EH (cell line): Measurements from ENCODE around the gene MAG.
A peak's percentile ranks its signal among the peaks of the same experiment; 100 is the strongest.

ENCODE experiments used
- DNase-seq: peaks from one replicate; pipeline ENCODE4 v3.0.0-alpha.2; 2015; ENCODE audit warnings: low read depth

The MAG gene

GRCh38 chr19:35318679-35319448, 26.9 kb downstream of the MAG start:
- peak; percentile 92 for DNase-seq

DNA sequence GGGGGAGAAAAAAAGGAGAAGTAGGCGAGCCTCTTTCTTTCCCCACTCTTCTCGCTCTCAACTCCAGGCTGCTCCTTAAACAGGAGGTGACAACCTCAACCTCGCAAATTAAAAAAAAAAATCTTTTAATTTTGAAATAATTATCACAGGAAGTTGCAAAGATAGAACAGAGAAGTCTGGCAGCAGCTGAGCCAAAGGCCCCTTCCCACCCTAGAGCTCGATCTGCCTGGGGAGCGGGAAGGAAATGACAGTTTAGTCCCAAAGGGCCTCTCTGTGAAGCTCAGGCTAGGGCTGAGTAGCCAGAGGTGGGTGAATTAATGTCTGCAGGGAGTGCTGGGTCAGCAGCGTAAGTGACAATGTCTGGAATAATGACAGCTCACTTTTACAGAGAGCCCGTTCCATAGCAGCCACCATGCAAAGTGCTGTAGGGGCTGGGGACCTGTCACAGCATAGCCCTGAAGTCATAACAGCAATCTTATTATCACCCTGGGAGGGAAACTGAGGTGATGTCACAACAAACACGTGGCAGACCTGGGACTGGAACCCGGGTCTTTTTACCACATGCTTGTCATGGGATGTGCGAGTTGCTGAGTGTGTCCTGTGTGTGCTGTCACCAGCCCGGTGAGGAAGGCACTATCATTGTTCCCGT, 28.2 kb downstream of the MAG start:
- DNase-seq = no peak

GRCh38 chr19:35321291-35321690, 29.3 kb downstream of the MAG start:
- DNase-seq = no peak

GRCh38 chr19:35322014-35322413, 30.1 kb downstream of the MAG start:
- DNase-seq = no peak

GRCh38 chr19:35327642-35328041, 35.7 kb downstream of the MAG start:
- DNase-seq = no peak

DNA sequence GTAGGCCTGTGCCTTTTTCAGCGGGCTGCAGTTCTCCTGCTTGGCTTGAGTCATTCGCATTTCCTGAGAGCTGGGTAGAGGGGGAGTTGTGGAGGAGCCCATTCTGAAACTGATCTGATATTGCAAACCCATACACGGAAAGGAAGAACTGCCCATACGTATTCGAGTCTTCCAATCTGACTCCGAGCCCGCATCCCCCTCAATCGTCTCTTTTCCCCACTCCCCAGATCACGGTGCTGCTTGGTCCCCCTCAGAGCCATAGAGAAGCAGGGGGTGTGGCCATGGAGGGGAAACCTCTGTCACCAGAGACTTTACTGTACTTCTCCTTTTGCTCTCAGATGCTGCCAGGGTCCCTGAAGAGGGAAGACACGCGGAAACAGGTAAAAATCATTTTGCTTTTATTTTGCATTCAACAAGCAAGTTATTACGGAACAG, 36.9 kb downstream of the MAG start, which contains the start of gene CD22:
Gene CD22, plus strand, starts transcription at position 337 of the 435 bp plus-strand sequence. CDS start 2,854 bp downstream, outside the sequence.
- no peak for DNase-seq

GRCh38 chr19:35329323-35329722, 37.4 kb downstream of the MAG start:
- DNase-seq = no peak

DNA sequence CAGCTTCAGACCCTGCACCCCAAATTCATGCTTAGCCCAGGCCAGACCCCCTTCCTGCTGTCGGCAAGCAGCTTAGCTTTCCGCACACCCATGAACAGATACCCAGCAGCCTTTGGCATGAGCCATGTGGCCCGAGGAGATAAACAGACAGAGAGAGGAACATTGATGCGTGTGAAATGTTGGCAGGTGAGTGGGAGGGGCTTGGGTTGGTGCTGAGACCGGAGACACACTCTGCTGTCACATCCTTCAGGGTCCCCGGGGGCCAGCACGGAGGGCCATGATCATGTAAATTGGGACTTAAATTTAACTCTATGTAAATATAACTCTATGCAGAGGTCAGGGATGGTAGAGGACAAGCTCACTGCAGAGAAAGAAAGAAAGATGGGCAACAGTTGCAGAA, 38.5 kb downstream of the MAG start:
- DNase-seq = no peak

DNA sequence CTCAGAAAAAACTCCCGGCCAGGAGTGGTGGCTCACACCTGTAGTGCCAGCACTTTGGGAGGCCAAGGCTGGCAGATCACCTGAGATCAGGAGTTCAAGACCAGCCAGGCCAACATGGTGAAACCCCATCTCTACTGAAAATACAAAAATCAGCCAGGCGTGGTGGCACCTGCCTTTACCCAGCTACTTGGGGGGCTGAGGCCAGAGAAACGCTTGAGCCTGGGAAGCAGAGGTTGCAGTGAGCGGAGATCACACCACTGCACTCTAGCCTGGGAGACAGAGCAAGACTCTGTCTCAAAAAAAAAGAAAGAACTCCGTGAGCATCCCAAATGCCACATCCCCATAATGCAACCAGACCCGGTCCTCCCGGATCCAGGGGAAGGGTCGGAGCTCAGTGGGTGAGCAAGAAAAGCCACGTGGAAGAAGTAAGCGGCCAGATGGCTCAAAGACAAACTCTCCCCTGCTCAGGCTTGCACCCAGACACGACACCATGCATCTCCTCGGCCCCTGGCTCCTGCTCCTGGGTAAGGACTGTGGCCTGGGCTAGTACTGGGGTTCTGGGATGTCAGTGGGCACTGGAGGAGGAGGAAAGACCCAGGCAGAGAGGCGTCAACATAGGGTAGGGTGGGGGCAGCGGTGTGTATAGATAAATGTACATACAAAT, 39.7 kb downstream of the MAG start:
- DNase-seq = no peak

- DNase-seq = no peak
These were observed 40.9 kb downstream of the MAG start for GRCh38 chr19:35332817-35333216.

DNA sequence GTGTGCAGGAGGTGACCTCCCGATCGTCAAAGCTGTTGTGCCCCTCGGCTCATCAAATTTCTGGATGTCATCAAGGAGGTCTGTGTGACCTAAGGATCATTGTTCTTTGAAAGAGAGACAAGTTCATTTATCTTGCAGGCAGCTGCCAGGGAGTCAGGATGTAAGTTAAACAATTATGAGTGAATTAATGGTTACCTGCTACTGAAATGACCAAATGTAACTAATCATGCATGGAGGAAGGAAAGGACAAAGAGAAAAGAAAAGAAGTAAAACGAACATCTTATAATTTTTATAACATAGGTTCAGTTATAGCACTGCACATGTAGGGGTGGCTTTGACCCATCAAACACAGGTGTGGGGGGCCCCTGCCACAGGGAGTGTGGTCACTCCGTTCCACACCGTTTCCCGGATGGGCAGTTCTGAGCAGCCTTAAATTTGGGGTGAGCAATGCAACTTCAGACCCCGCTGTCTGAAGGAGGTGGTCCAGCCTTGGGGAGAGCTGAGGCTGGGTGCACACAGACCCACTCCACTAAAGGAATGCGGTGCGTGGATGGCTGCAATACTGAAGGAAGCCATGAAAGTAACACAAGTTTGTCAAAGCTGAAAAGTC, 42.3 kb downstream of the MAG start:
- DNase-seq = no peak

DNA sequence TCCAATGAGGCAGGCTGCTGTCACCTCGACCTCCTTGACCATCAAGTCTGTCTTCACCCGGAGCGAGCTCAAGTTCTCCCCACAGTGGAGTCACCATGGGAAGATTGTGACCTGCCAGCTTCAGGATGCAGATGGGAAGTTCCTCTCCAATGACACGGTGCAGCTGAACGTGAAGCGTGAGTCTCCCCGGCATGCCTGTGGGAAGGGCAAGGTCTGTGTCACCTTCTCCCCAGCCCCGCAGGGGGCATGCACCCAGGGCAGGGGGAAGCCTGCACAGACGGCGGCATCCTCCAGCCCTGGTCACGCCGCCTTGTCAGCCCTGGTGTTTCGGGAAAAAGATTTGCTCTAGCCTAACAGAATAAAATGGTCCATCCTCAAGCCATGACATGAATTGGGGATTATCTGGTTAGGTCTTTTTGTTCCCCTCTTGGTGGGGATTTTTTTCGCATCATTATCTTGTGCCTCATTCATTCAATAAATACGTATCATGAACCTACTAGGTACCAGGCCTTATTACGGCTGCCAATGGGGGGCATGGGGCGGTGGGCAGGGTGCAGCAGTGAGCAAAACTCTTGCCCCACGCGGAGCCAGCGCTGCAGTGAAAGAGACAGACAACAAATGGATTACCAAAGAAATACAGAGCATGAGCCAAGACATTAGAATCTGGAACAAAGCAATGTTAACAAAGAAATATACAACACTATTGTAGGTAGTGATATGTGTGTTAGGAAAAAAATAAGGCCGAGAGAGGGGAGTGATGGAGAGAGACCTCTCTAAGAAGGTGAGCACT, 44.4 kb downstream of the MAG start:
- DNase-seq = no peak

DNA sequence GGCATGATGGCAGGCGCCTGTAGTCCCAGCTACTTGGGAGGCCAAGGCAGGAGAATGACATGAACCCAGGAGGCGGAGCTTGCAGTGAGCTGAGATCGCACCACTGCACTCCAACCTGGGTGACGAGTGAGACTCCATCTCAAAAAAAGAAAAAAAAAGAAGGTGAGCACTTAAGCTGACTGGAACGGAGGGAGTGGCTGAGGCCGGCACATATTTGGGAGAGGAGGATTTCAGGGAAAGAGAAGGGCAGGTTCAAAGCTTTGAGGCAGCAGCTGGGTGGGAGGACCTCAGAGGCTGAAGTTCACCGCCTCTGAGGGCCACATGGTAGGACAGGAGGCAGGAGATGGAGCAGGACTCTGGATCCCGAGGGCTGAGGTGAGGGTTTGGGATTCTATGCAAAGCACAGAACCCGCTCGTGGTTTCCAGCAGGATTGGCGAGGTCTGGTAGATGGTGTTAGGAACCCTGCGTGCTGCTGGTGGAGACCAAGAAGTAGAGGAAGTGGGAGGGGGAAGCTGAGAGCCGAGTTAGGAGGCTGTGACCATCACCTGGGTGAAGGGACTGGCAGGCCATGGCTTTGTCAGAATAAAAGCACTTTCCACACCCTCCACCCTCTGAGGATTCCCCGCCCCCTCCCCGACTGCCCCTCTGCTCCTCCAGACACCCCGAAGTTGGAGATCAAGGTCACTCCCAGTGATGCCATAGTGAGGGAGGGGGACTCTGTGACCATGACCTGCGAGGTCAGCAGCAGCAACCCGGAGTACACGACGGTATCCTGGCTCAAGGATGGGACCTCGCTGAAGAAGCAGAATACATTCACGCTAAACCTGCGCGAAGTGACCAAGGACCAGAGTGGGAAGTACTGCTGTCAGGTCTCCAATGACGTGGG, 45.4 kb downstream of the MAG start:
- DNase-seq = no peak

GRCh38 chr19:35337984-35338296, 46.0 kb downstream of the MAG start:
- DNase-seq = no peak

GRCh38 chr19:35340431-35340830, 48.5 kb downstream of the MAG start:
- DNase-seq = no peak

GRCh38 chr19:35341006-35341405, 49.0 kb downstream of the MAG start:
- no peak for DNase-seq

- no peak for DNase-seq
These were observed 49.7 kb downstream of the MAG start for GRCh38 chr19:35341565-35342225.

DNA sequence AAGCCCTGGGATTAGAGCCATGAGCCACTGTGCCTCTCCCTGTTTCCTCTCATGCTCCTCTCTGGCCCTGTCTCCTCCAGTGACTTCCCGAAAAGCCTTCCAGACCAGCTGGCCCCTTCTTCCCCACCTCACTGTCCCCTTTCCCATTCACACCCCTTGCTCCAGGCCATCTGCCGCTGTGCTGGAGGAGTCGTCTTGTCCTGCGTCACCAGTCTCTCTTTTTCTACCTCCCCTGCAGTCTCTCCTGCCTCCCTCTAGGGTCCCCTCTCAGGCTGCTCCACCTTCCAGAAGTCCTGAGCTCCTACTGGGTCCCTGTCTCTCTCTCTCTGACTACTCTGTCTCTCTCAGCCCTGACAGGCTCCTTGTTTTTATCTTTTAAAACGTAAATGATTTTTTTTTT, 50.5 kb downstream of the MAG start:
- no peak for DNase-seq

DNA sequence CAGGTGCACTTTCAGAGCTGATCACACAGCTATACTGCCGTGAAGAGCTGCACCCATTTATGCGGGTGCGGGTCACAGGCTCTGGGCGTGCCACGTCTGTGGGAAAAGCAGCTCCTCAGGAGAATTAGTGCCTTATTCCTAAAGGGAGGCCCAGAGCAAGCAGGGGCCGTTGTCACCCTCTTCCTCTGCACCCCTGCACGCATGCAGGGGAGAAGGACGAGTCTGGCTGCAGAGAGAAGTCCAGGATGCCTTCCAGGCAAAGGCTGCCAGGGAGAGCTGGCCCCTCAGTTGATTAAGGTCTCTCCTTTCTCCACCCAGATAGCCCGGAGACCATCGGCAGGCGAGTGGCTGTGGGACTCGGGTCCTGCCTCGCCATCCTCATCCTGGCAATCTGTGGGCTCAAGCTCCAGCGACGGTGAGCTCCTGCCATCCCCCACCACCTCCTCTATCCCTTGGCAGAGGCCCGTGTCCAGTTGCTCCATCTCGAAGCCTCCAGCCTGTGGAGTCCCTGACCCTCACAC, 52.6 kb downstream of the MAG start:
- no peak for DNase-seq

- no peak for DNase-seq
These were observed 53.7 kb downstream of the MAG start for GRCh38 chr19:35345671-35346111.
